Measurements from ENCODE around the gene AKR1C1.
"Not testable (repeated sequence)": the region's sequence is repeated elsewhere in the genome, so short reads cannot be mapped to it uniquely, and the experiment has no call there.

Gene AKR1C1

GRCh38 chr10:4994260-4994659 is 31.0 kb downstream of the AKR1C1 start:
- Histone ChIP-seq H3K36me3 (ENCODE audit: control insufficient read depth in 5 of 5, insufficient read depth in 5 of 5, low read length in 5 of 5) (peaks cover 17 to 39% (median 33%) of the 10 kb centered on the region in 5 donors), H3K4me1 (ENCODE audit: control insufficient read depth in 5 of 5, insufficient read depth in 5 of 5, low read length in 5 of 5) (peaks cover 0 to 15% (median 0%) of the 10 kb centered on the region in 5 donors)
- H3K9ac ChIP-seq (ENCODE audit: low read length in 5 of 5); H3K27me3 ChIP-seq (ENCODE audit: control insufficient read depth in 5 of 5, insufficient read depth in 4 of 5, low read length in 5 of 5); H3K4me3 ChIP-seq (ENCODE audit: low read depth in 1 of 5, low read length in 5 of 5); H3K27ac ChIP-seq (ENCODE audit: low read depth, low read length); H3K9me3 ChIP-seq (ENCODE audit: control insufficient read depth in 5 of 5, low read length in 5 of 5): not testable (repeated sequence)

- H3K4me1 ChIP-seq (ENCODE audit: control insufficient read depth in 5 of 5, insufficient read depth in 5 of 5, low read length in 5 of 5) = peaks cover 0 to 30% (median 8%) of the 10 kb centered on the region in 5 donors
- H3K9ac ChIP-seq (ENCODE audit: low read length in 5 of 5) = no peak overlapping the region
- no peaks in the 10 kb centered on the region for H3K27me3 ChIP-seq (ENCODE audit: control insufficient read depth in 5 of 5, insufficient read depth in 4 of 5, low read length in 5 of 5)
- H3K36me3 ChIP-seq (ENCODE audit: control insufficient read depth in 5 of 5, insufficient read depth in 5 of 5, low read length in 5 of 5) = peaks cover 10 to 27% (median 21%) of the 10 kb centered on the region in 5 donors
- peak overlapping the region in 1 of 5 donors; percentile 22 for H3K4me3 ChIP-seq (ENCODE audit: low read depth in 1 of 5, low read length in 5 of 5)
- no peaks in the 10 kb centered on the region for H3K9me3 ChIP-seq (ENCODE audit: control insufficient read depth in 5 of 5, low read length in 5 of 5)
- H3K27ac ChIP-seq (ENCODE audit: low read depth, low read length) = peak overlapping the region; percentile 43
These were observed 35.5 kb downstream of the AKR1C1 start for GRCh38 chr10:4998671-4999070.

- Histone ChIP-seq H3K9ac (ENCODE audit: low read length in 5 of 5) (peak overlapping the region; percentile 26 to 95 (median 84)), H3K27me3 (ENCODE audit: control insufficient read depth in 5 of 5, insufficient read depth in 4 of 5, low read length in 5 of 5) (no peaks in the 10 kb centered on the region), H3K9me3 (ENCODE audit: control insufficient read depth in 5 of 5, low read length in 5 of 5) (no peaks in the 10 kb centered on the region), H3K4me3 (ENCODE audit: low read depth in 1 of 5, low read length in 5 of 5) (peak overlapping the region; percentile 57 to 84 (median 72)), H3K36me3 (ENCODE audit: control insufficient read depth in 5 of 5, insufficient read depth in 5 of 5, low read length in 5 of 5) (peaks cover 10 to 24% (median 16%) of the 10 kb centered on the region in 5 donors), H3K4me1 (ENCODE audit: control insufficient read depth in 5 of 5, insufficient read depth in 5 of 5, low read length in 5 of 5) (peaks cover 0 to 28% (median 8%) of the 10 kb centered on the region in 5 donors), H3K27ac (ENCODE audit: low read depth, low read length) (peak overlapping the region; percentile 86)
These were observed 39.0 kb downstream of the AKR1C1 start for GRCh38 chr10:5002013-5002727.

- Histone ChIP-seq H3K9ac (ENCODE audit: low read length in 5 of 5) (peak within 1 kb of the TSS; percentile 26 to 95 (median 84)), H3K4me1 (ENCODE audit: control insufficient read depth in 5 of 5, insufficient read depth in 5 of 5, low read length in 5 of 5) (peaks cover 0 to 24% (median 8%) of the 10 kb centered on the region in 5 donors), H3K27ac (ENCODE audit: low read depth, low read length) (peak within 1 kb of the TSS; percentile 86), H3K36me3 (ENCODE audit: control insufficient read depth in 5 of 5, insufficient read depth in 5 of 5, low read length in 5 of 5) (peaks cover 4 to 16% (median 9%) of the 10 kb centered on the region in 5 donors), H3K4me3 (ENCODE audit: low read depth in 1 of 5, low read length in 5 of 5) (peak within 1 kb of the TSS; percentile 57 to 84 (median 72))
- not testable (repeated sequence) for H3K9me3 ChIP-seq (ENCODE audit: control insufficient read depth in 5 of 5, low read length in 5 of 5); H3K27me3 ChIP-seq (ENCODE audit: control insufficient read depth in 5 of 5, insufficient read depth in 4 of 5, low read length in 5 of 5)
These were observed 40.2 kb downstream of the AKR1C1 start, which contains the start of gene AKR1C2 for GRCh38 chr10:5003127-5004029. Gene AKR1C2 (minus strand): TSS chr10:5003857. CDS start chr10:5003835, 22 bp downstream.

GRCh38 chr10:5004030-5004385 is 40.8 kb downstream of the AKR1C1 start:
- not testable (repeated sequence) for H3K4me3 ChIP-seq (ENCODE audit: low read depth in 1 of 5, low read length in 5 of 5); H3K9me3 ChIP-seq (ENCODE audit: control insufficient read depth in 5 of 5, low read length in 5 of 5); H3K9ac ChIP-seq (ENCODE audit: low read length in 5 of 5); H3K27me3 ChIP-seq (ENCODE audit: control insufficient read depth in 5 of 5, insufficient read depth in 4 of 5, low read length in 5 of 5); H3K27ac ChIP-seq (ENCODE audit: low read depth, low read length)
- H3K4me1 ChIP-seq (ENCODE audit: control insufficient read depth in 5 of 5, insufficient read depth in 5 of 5, low read length in 5 of 5) = peaks cover 0 to 20% (median 8%) of the 10 kb centered on the region in 5 donors
- H3K36me3 ChIP-seq (ENCODE audit: control insufficient read depth in 5 of 5, insufficient read depth in 5 of 5, low read length in 5 of 5) = peaks cover 0 to 11% (median 4%) of the 10 kb centered on the region in 5 donors

- H3K4me3 ChIP-seq (ENCODE audit: low read depth in 1 of 5, low read length in 5 of 5); H3K27me3 ChIP-seq (ENCODE audit: control insufficient read depth in 5 of 5, insufficient read depth in 4 of 5, low read length in 5 of 5); H3K27ac ChIP-seq (ENCODE audit: low read depth, low read length); H3K9me3 ChIP-seq (ENCODE audit: control insufficient read depth in 5 of 5, low read length in 5 of 5); H3K9ac ChIP-seq (ENCODE audit: low read length in 5 of 5): not testable (repeated sequence)
- H3K36me3 ChIP-seq (ENCODE audit: control insufficient read depth in 5 of 5, insufficient read depth in 5 of 5, low read length in 5 of 5) = peaks cover 0 to 11% (median 4%) of the 10 kb centered on the region in 5 donors
- H3K4me1 ChIP-seq (ENCODE audit: control insufficient read depth in 5 of 5, insufficient read depth in 5 of 5, low read length in 5 of 5) = peaks cover 0 to 17% (median 8%) of the 10 kb centered on the region in 5 donors
These were observed 41.3 kb downstream of the AKR1C1 start for GRCh38 chr10:5004501-5004900.

- H3K9me3 ChIP-seq (ENCODE audit: control insufficient read depth in 5 of 5, low read length in 5 of 5); H3K4me3 ChIP-seq (ENCODE audit: low read depth in 1 of 5, low read length in 5 of 5); H3K36me3 ChIP-seq (ENCODE audit: control insufficient read depth in 5 of 5, insufficient read depth in 5 of 5, low read length in 5 of 5); H3K27ac ChIP-seq (ENCODE audit: low read depth, low read length); H3K9ac ChIP-seq (ENCODE audit: low read length in 5 of 5); H3K27me3 ChIP-seq (ENCODE audit: control insufficient read depth in 5 of 5, insufficient read depth in 4 of 5, low read length in 5 of 5); H3K4me1 ChIP-seq (ENCODE audit: control insufficient read depth in 5 of 5, insufficient read depth in 5 of 5, low read length in 5 of 5): not testable (repeated sequence)
These were observed 45.8 kb downstream of the AKR1C1 start for GRCh38 chr10:5008857-5009548.

GRCh38 chr10:5010043-5010442 is 46.8 kb downstream of the AKR1C1 start:
- H3K4me3 ChIP-seq (ENCODE audit: low read depth in 1 of 5, low read length in 5 of 5); H3K9me3 ChIP-seq (ENCODE audit: control insufficient read depth in 5 of 5, low read length in 5 of 5); H3K4me1 ChIP-seq (ENCODE audit: control insufficient read depth in 5 of 5, insufficient read depth in 5 of 5, low read length in 5 of 5); H3K36me3 ChIP-seq (ENCODE audit: control insufficient read depth in 5 of 5, insufficient read depth in 5 of 5, low read length in 5 of 5); H3K9ac ChIP-seq (ENCODE audit: low read length in 5 of 5); H3K27ac ChIP-seq (ENCODE audit: low read depth, low read length); H3K27me3 ChIP-seq (ENCODE audit: control insufficient read depth in 5 of 5, insufficient read depth in 4 of 5, low read length in 5 of 5): not testable (repeated sequence)

- H3K4me3 ChIP-seq (ENCODE audit: low read depth in 1 of 5, low read length in 5 of 5); H3K9ac ChIP-seq (ENCODE audit: low read length in 5 of 5); H3K9me3 ChIP-seq (ENCODE audit: control insufficient read depth in 5 of 5, low read length in 5 of 5); H3K27me3 ChIP-seq (ENCODE audit: control insufficient read depth in 5 of 5, insufficient read depth in 4 of 5, low read length in 5 of 5); H3K4me1 ChIP-seq (ENCODE audit: control insufficient read depth in 5 of 5, insufficient read depth in 5 of 5, low read length in 5 of 5); H3K36me3 ChIP-seq (ENCODE audit: control insufficient read depth in 5 of 5, insufficient read depth in 5 of 5, low read length in 5 of 5); H3K27ac ChIP-seq (ENCODE audit: low read depth, low read length): not testable (repeated sequence)
These were observed 48.2 kb downstream of the AKR1C1 start for GRCh38 chr10:5011392-5011791.
